Neural cell (in vitro differentiated cells): ENCODE data around the gene NINL.
"Not testable (repeated sequence)": the region's sequence is repeated elsewhere in the genome, so short reads cannot be mapped to it uniquely, and the experiment has no call there.

Experiments used
- CTCF ChIP-seq: fragments of 450-650 bp; IDR thresholded peaks from 2 replicates; pipeline ENCODE4 v1.5.1; 2014; ENCODE audit warnings: antibody characterized with exemption, mild to moderate bottlenecking, moderate library complexity; ENCODE audit not compliant: poor library complexity, severe bottlenecking
- EP300 ChIP-seq: fragments of 450-650 bp; conservative IDR thresholded peaks from 2 replicates; pipeline ENCODE4 v1.6.1; 2014; ENCODE audit warnings: antibody characterized with exemption, mild to moderate bottlenecking, moderate library complexity; ENCODE audit not compliant: poor library complexity, severe bottlenecking
- EZH2 ChIP-seq: fragments of 200-600, 300-800 bp; shearing (Covaris generic), sonication (generic); IDR thresholded peaks from 2 replicates; pipeline ENCODE4 v1.6.1; 2014; ENCODE audit warnings: antibody characterized with exemption, low read length, borderline replicate concordance, mild to moderate bottlenecking; ENCODE audit not compliant: insufficient read depth, poor library complexity, severe bottlenecking
- POLR2AphosphoS5 ChIP-seq: IDR thresholded peaks from 2 replicates; pipeline ENCODE4 v1.6.1; 2012
- RAD21 ChIP-seq: fragments of 450-650 bp; conservative IDR thresholded peaks from 2 replicates; pipeline ENCODE4 v1.6.1; 2014; ENCODE audit warnings: antibody characterized with exemption, mild to moderate bottlenecking, moderate library complexity
- REST ChIP-seq: IDR thresholded peaks from 2 replicates; pipeline ENCODE4 v1.6.1; 2012; ENCODE audit warnings: borderline replicate concordance
- SMC3 ChIP-seq: fragments of 450-650 bp; conservative IDR thresholded peaks from 2 replicates; pipeline ENCODE4 v1.6.1; 2014; ENCODE audit warnings: antibody characterized with exemption, mild to moderate bottlenecking, moderate library complexity; ENCODE audit not compliant: poor library complexity
- TAF1 ChIP-seq: IDR thresholded peaks from 2 replicates; pipeline ENCODE4 v1.6.1; 2012; ENCODE audit warnings: low read depth

- TF ChIP-seq CTCF, EZH2, POLR2AphosphoS5, TAF1, EP300, REST, RAD21, SMC3: not testable (repeated sequence)
These were observed 82.2 kb downstream of the NINL start for GRCh38 chr20:25503051-25503639.
